ENCODE measurements around the gene PHLPP1.

The PHLPP1 gene

GRCh38 chr18:62809900-62810299 lies 94.6 kb downstream of the PHLPP1 start:
- H3K27ac ChIP-seq, result no peak overlapping the region
- H3K9ac ChIP-seq (ENCODE audit: insufficient read length), result no peak overlapping the region
- no peaks in the 10 kb centered on the region for H3K36me3 ChIP-seq (ENCODE audit: insufficient read depth, low read length)
- no peak overlapping the region for H3K4me3 ChIP-seq
- TF ChIP-seq EZH2 (IDR thresholded peaks at IDR 0.05) (no peak), FOXP2 (optimal IDR thresholded peaks at IDR 0.05; ENCODE audit: control extremely low read depth, extremely low read length, insufficient read depth) (no peak), POLR2AphosphoS5 (IDR thresholded peaks at IDR 0.05; ENCODE audit: borderline replicate concordance, low read depth, low read length) (no peak)
- no peak for DNase-seq (ENCODE audit: low read depth, low spot score)
- H3K9me3 ChIP-seq (ENCODE audit: low read depth, low read length), result no peaks in the 10 kb centered on the region

DNA sequence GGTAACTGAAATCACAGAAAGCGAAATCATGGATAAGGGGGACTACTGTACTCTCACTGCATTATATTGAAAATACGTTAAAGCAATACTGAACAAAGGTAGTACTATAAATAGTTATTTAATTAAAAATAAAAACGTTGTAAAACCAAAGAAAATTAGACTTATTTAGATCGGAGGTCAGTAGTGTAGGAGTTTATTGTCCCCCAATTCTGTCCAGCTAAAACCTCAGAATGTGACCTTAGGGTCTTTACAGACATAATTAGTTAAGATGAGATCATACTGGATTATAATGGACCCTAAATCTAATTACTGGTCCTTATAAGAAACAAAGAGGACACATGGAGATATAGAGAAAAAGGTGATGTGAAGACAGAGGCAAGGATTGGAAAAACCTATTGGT lies 95.3 kb downstream of the PHLPP1 start:
- Histone ChIP-seq H3K9me3 (ENCODE audit: low read depth, low read length) (no peaks in the 10 kb centered on the region), H3K9ac (ENCODE audit: insufficient read length) (no peak overlapping the region), H3K36me3 (ENCODE audit: insufficient read depth, low read length) (no peaks in the 10 kb centered on the region), H3K27ac (no peak overlapping the region), H3K4me3 (no peak overlapping the region)
- no peak for DNase-seq (ENCODE audit: low read depth, low spot score)
- TF ChIP-seq POLR2AphosphoS5 (IDR thresholded peaks at IDR 0.05; ENCODE audit: borderline replicate concordance, low read depth, low read length), result no peak
- no peak for TF ChIP-seq EZH2 (IDR thresholded peaks at IDR 0.05)

DNA sequence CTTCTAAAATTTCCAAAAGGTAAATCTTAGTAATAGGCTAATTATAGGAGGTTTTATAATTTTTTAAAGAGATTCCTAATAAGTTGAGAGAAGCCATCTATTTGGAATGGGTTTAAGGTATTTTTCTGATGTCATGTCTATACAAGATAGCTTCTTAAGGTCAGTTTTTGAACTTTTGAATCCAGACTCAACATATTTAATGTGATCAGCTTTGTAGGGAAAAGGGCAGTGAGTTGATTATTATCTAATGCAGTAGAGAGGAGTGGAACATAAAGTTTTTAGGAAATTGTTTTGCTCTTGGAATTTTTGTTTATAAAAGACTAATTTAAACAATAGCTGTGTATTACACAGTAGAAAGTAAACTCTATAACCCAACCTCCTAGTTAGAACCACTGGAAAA lies 96.3 kb downstream of the PHLPP1 start:
- H3K9ac ChIP-seq (ENCODE audit: insufficient read length), result no peak overlapping the region
- H3K27ac ChIP-seq, result no peak overlapping the region
- no peak for TF ChIP-seq POLR2AphosphoS5 (IDR thresholded peaks at IDR 0.05; ENCODE audit: borderline replicate concordance, low read depth, low read length)
- no peak for TF ChIP-seq FOXP2 (optimal IDR thresholded peaks at IDR 0.05; ENCODE audit: control extremely low read depth, extremely low read length, insufficient read depth)
- TF ChIP-seq EZH2 (IDR thresholded peaks at IDR 0.05), result no peak
- no peaks in the 10 kb centered on the region for H3K9me3 ChIP-seq (ENCODE audit: low read depth, low read length)
- no peak overlapping the region for H3K4me3 ChIP-seq
- no peaks in the 10 kb centered on the region for H3K36me3 ChIP-seq (ENCODE audit: insufficient read depth, low read length)
- DNase-seq (ENCODE audit: low read depth, low spot score), result no peak

GRCh38 chr18:62812242-62812641 lies 96.9 kb downstream of the PHLPP1 start:
- no peak for DNase-seq (ENCODE audit: low read depth, low spot score)

DNA sequence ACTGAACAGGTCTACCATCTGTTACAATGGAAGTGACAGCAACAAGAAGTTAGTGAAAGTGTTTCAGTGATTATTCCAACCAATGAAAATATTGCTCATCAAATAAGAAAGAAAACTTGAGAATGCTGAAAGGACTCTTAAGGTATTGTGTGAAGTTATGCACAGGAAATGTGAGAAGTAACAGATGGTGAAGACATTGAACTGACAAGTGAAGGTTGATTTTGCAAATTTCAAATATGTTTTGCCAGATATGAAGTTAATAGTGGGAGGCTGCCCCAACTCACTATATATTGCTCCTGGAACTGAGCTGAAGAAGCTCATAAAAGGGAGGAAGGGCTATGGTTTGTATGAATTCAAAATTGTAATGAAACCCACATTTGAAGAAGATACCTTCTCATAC lies 97.5 kb downstream of the PHLPP1 start:
- DNase-seq (ENCODE audit: low read depth, low spot score), result no peak
- Histone ChIP-seq H3K4me3 (no peak overlapping the region), H3K9ac (ENCODE audit: insufficient read length) (no peak overlapping the region), H3K36me3 (ENCODE audit: insufficient read depth, low read length) (no peaks in the 10 kb centered on the region), H3K9me3 (ENCODE audit: low read depth, low read length) (no peaks in the 10 kb centered on the region), H3K27ac (no peak overlapping the region)
- TF ChIP-seq FOXP2 (optimal IDR thresholded peaks at IDR 0.05; ENCODE audit: control extremely low read depth, extremely low read length, insufficient read depth), result no peak
- TF ChIP-seq EZH2 (IDR thresholded peaks at IDR 0.05), result no peak
- no peak for TF ChIP-seq POLR2AphosphoS5 (IDR thresholded peaks at IDR 0.05; ENCODE audit: borderline replicate concordance, low read depth, low read length)

More at GRCh38 chr18:62812242-62812641, 96.9 kb downstream of the PHLPP1 start:
- no peak for TF ChIP-seq FOXP2 (optimal IDR thresholded peaks at IDR 0.05; ENCODE audit: control extremely low read depth, extremely low read length, insufficient read depth)
- TF ChIP-seq EZH2 (IDR thresholded peaks at IDR 0.05), result no peak
- Histone ChIP-seq H3K9me3 (ENCODE audit: low read depth, low read length) (no peaks in the 10 kb centered on the region), H3K36me3 (ENCODE audit: insufficient read depth, low read length) (no peaks in the 10 kb centered on the region), H3K27ac (no peak overlapping the region), H3K9ac (ENCODE audit: insufficient read length) (no peak overlapping the region), H3K4me3 (no peak overlapping the region)

DNA sequence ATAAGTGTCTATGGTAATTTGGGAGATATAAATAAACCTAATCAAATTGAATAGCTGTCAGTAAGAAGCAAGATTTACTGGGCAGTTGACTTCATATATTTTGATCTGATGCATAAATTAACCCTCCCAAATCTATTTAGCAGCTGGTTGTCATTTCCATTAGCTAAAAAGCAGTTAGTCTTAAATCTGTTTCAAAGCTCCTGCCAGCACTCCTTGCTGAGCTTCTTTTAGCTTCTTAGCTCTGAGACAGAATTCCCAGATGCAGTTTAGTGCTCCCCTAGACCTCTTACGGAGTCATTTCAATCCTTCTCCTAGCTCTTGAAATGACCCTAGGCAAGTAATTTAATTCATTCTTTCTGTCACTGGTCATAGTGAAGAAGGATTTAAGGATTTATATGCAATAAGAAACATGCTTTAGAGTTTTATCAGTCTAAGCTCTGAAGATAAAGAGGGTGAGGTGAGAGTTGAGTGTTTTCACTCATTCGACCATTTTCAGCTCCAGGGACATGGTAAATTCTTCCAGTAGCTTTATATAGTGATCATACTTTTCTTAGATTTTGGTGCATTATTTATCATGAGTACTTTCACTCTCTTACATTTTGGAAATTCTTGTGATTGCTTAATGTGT lies 98.9 kb downstream of the PHLPP1 start:
- Histone ChIP-seq H3K27ac (peak overlapping the region; percentile 6; the same call in 1 of the 2 replicates), H3K9me3 (ENCODE audit: low read depth, low read length) (no peaks in the 10 kb centered on the region), H3K36me3 (ENCODE audit: insufficient read depth, low read length) (no peaks in the 10 kb centered on the region), H3K9ac (ENCODE audit: insufficient read length) (no peak overlapping the region), H3K4me3 (no peak overlapping the region)
- no peak for TF ChIP-seq EZH2 (IDR thresholded peaks at IDR 0.05)
- no peak for TF ChIP-seq POLR2AphosphoS5 (IDR thresholded peaks at IDR 0.05; ENCODE audit: borderline replicate concordance, low read depth, low read length)
- TF ChIP-seq FOXP2 (optimal IDR thresholded peaks at IDR 0.05; ENCODE audit: control extremely low read depth, extremely low read length, insufficient read depth), result no peak
- no peak for DNase-seq (ENCODE audit: low read depth, low spot score)

DNA sequence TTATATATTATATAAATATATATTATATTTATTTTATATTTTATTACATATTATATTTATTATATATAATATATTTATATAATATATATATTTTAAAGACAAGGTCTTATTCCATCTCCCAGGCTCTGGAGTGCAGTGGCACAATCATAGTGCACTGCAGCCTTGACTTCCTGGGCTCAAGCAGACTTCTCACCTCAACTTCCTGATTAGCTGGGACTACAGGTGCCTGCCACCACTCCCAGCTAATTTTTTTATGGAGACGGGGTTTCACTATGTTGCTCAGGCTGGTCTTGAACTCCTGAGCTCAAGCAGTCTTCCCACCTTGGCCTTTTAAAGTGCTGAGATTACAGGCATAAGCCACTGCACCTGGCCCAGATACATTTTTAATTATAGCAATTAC lies 110.0 kb downstream of the PHLPP1 start:
- no peak for DNase-seq (ENCODE audit: low read depth, low spot score)
- H3K36me3 ChIP-seq (ENCODE audit: insufficient read depth, low read length), result no peaks in the 10 kb centered on the region
- H3K9me3 ChIP-seq (ENCODE audit: low read depth, low read length), result no peaks in the 10 kb centered on the region
- no peak overlapping the region for H3K27ac ChIP-seq
- no peak overlapping the region for H3K9ac ChIP-seq (ENCODE audit: insufficient read length)
- no peak overlapping the region for H3K4me3 ChIP-seq
- no peak for TF ChIP-seq POLR2AphosphoS5 (IDR thresholded peaks at IDR 0.05; ENCODE audit: borderline replicate concordance, low read depth, low read length)
- TF ChIP-seq EZH2 (IDR thresholded peaks at IDR 0.05), result no peak
- no peak for TF ChIP-seq FOXP2 (optimal IDR thresholded peaks at IDR 0.05; ENCODE audit: control extremely low read depth, extremely low read length, insufficient read depth)

DNA sequence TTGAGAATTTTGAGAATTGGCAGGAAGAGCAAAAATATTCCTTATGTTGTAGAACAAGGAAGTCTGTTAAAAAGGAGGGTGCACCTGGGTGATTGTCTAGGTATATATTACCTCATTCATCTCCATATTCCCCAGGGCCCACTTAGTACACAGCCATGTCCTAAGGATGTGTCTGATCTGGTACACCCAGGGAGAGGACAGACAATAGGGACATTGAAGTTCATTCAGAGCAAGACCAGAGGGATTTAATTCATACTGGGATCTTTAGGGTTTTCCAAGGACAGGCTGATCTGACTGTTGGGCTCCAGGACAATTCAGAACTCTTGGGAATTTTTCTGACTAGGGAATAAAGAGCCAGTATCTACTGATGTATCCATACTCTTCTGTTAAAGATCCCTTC lies 112.1 kb downstream of the PHLPP1 start:
- Histone ChIP-seq H3K36me3 (ENCODE audit: insufficient read depth, low read length) (no peaks in the 10 kb centered on the region), H3K4me3 (no peak overlapping the region), H3K27ac (no peak overlapping the region), H3K9ac (ENCODE audit: insufficient read length) (no peak overlapping the region), H3K9me3 (ENCODE audit: low read depth, low read length) (no peaks in the 10 kb centered on the region)
- TF ChIP-seq EZH2 (IDR thresholded peaks at IDR 0.05), result no peak
- no peak for TF ChIP-seq POLR2AphosphoS5 (IDR thresholded peaks at IDR 0.05; ENCODE audit: borderline replicate concordance, low read depth, low read length)
- no peak for TF ChIP-seq FOXP2 (optimal IDR thresholded peaks at IDR 0.05; ENCODE audit: control extremely low read depth, extremely low read length, insufficient read depth)
- no peak for DNase-seq (ENCODE audit: low read depth, low spot score)

- H3K36me3 ChIP-seq (ENCODE audit: insufficient read depth, low read length), result no peaks in the 10 kb centered on the region
- no peak for DNase-seq (ENCODE audit: low read depth, low spot score)
- no peak overlapping the region for H3K27ac ChIP-seq
- TF ChIP-seq EZH2 (IDR thresholded peaks at IDR 0.05), result no peak
- TF ChIP-seq POLR2AphosphoS5 (IDR thresholded peaks at IDR 0.05; ENCODE audit: borderline replicate concordance, low read depth, low read length), result no peak
- no peak for TF ChIP-seq FOXP2 (optimal IDR thresholded peaks at IDR 0.05; ENCODE audit: control extremely low read depth, extremely low read length, insufficient read depth)
- H3K9ac ChIP-seq (ENCODE audit: insufficient read length), result no peak overlapping the region
- H3K9me3 ChIP-seq (ENCODE audit: low read depth, low read length), result no peaks in the 10 kb centered on the region
- H3K4me3 ChIP-seq, result no peak overlapping the region
These were observed 112.8 kb downstream of the PHLPP1 start for GRCh38 chr18:62828091-62828640.
